Measurements from ENCODE around the gene HOXB4.

- TF ChIP-seq CTCF (IDR thresholded peaks at IDR 0.05) (no peak), POLR2A (IDR thresholded peaks at IDR 0.05) (no peak)
These were observed 22.6 kb downstream of the HOXB4 start for GRCh38 chr17:48555258-48556228.
